GM13977 (cell line): ENCODE measurements around the gene IRX2.

ENCODE experiments used
- DNase-seq: peaks from one replicate; pipeline ENCODE4 v3.0.0; 2012; ENCODE audit warnings: low spot score
- CTCF ChIP-seq: IDR thresholded peaks from 2 replicates; pipeline ENCODE4 v1.5.1; 2012; ENCODE audit warnings: mild to moderate bottlenecking, control low read depth; ENCODE audit not compliant: insufficient read depth; ENCODE audit errors: extremely low read depth, missing control alignments
- in situ Hi-C: fragments of 300-500 bp; cut with MboI; formaldehyde crosslinking; loops from one replicate; pipeline ENCODE4 v1.12.0; 2022; ENCODE audit warnings: low sequenced_read_pairs, low pct_unique_long_range_greater_than_20kb, mixed read lengths, inconsistent platforms; ENCODE audit not compliant: unreplicated experiment

Gene IRX2

GRCh38 chr5:2757563-2758351 lies 6.3 kb upstream of the IRX2 start:
- in situ Hi-C loops = no loop called here
- no peak for TF ChIP-seq CTCF
- DNase-seq = no peak

GRCh38 chr5:2756211-2757152 lies 5.0 kb upstream of the IRX2 start:
- no peak for TF ChIP-seq CTCF
- in situ Hi-C loops = no loop called here
- DNase-seq = no peak

- DNase-seq = no peak
- no peak for TF ChIP-seq CTCF
- in situ Hi-C loops = no loop called here
Measured at GRCh38 chr5:2755681-2756171, 4.2 kb upstream of the IRX2 start.

- in situ Hi-C loops = no loop called here
- DNase-seq = no peak
- no peak for TF ChIP-seq CTCF
Measured at GRCh38 chr5:2755076-2755680, 3.7 kb upstream of the IRX2 start.

- in situ Hi-C loops = no loop called here
- TF ChIP-seq CTCF = no peak
- no peak for DNase-seq
Measured at GRCh38 chr5:2754581-2755075, 3.2 kb upstream of the IRX2 start.
